Caco-2 (cell line): Measurements from ENCODE around the gene ISM1. TPM values are rescaled to one million over a fixed set of nuclear protein-coding genes. Genes with fewer than 3 reads are reported as not detected.
A peak's percentile ranks its signal among the peaks of the same experiment; 100 is the strongest.

Experiments used
- BruUV-seq: library from RNA; stranded (reverse); fragments of 400-500 nt; replicated peaks from 2 replicates; lab custom pipeline; 2021; lab: Mats Ljungman, UMichigan
- CTCF ChIA-PET: fragments of 300-600 bp; sonication (Branson Sonifier 250); formaldehyde crosslinking; loops from one replicate; lab custom pipeline; 2022; ENCODE audit warnings: antibody characterized with exemption; lab: Charles Lee
- POLR2A ChIA-PET: fragments of 300-600 bp; sonication (Branson Sonifier 250); formaldehyde crosslinking; loops from one replicate; lab custom pipeline; 2022; ENCODE audit warnings: antibody characterized with exemption; lab: Charles Lee
- DNase-seq, 2 experiments: peaks; one replicate each; pipeline versions ENCODE4 v3.0.0 to v3.0.0-alpha.2; 2020 to 2022
- H3K27me3 ChIP-seq: replicated peaks from 2 replicates; pipeline ENCODE4 v1.6.0; 2011; ENCODE audit warnings: low read length; ENCODE audit not compliant: control insufficient read depth, insufficient read depth
- H3K36me3 ChIP-seq: 2 replicates; pipeline ENCODE4 v1.5.1; 2011; ENCODE audit warnings: low read length; ENCODE audit not compliant: control insufficient read depth, insufficient read depth
- H3K4me1 ChIP-seq: fragments of 250-450 bp; sonication (Bioruptor Pico); 2 replicates; pipeline ENCODE4 v1.5.1; 2020; ENCODE audit warnings: mild to moderate bottlenecking
- H3K4me3 ChIP-seq: 2 replicates; pipeline ENCODE4 v1.5.1; 2011; ENCODE audit warnings: low read depth, mild to moderate bottlenecking, control low read depth, low read length
- H3K9me3 ChIP-seq: fragments of 250-450 bp; sonication (Bioruptor Pico); 2 replicates; pipeline ENCODE4 v1.5.1; 2020; ENCODE audit warnings: mild to moderate bottlenecking, moderate library complexity
- H3K27ac Mint-ChIP-seq: one replicate; pipeline ENCODE4 v1.8.0; 2022; ENCODE audit warnings: mixed read lengths; ENCODE audit not compliant: unreplicated experiment
- H3K27me3 Mint-ChIP-seq: one replicate; pipeline ENCODE4 v1.8.0; 2022; ENCODE audit warnings: mixed read lengths; ENCODE audit not compliant: insufficient read depth, unreplicated experiment
- H3K36me3 Mint-ChIP-seq: one replicate; pipeline ENCODE4 v1.8.0; 2022; ENCODE audit warnings: mild to moderate bottlenecking, mixed read lengths; ENCODE audit not compliant: insufficient read depth, unreplicated experiment
- H3K4me1 Mint-ChIP-seq: one replicate; pipeline ENCODE4 v1.8.0; 2022; ENCODE audit warnings: low read depth, mixed read lengths; ENCODE audit not compliant: unreplicated experiment
- H3K4me3 Mint-ChIP-seq: one replicate; pipeline ENCODE4 v1.8.0; 2022; ENCODE audit warnings: mild to moderate bottlenecking, moderate library complexity, mixed read lengths; ENCODE audit not compliant: unreplicated experiment
- H3K9me3 Mint-ChIP-seq: one replicate; pipeline ENCODE4 v1.8.0; 2022; ENCODE audit warnings: mixed read lengths; ENCODE audit not compliant: unreplicated experiment
- intact Hi-C: fragments of 100-400 bp; cut with micrococcal nuclease; formaldehyde crosslinking; loops from one replicate; pipeline ENCODE4 v1.10.0; 2022; ENCODE audit not compliant: unreplicated experiment
- total RNA-seq: library from RNA; stranded (reverse); gene quantifications from 2 replicates; pipeline ENCODE4 v1.2.3, GENCODE V29; 2022
- TF ChIP-seq, protein P1 (sequence below), 2 experiments: fragments of 200-600 bp in 1 of 2; IDR thresholded peaks; 1 replicate in 1 of 2; 2 replicates in 1 of 2; pipeline versions ENCODE4 v1.5.1 to v1.8.0; 2011 to 2022; ENCODE audit warnings: antibody characterized with exemption in 1 of 2, control low read depth in 1 of 2, inconsistent platforms in 1 of 2, low read depth in 1 of 2, low read length in 1 of 2, mild to moderate bottlenecking in 1 of 2, moderate library complexity in 1 of 2; ENCODE audit not compliant: insufficient read depth in 1 of 2, severe bottlenecking in 1 of 2, unreplicated experiment in 1 of 2

ISM1 gene
- total RNA-seq, 1 experiment from 2014 or later, result 1.8 TPM

DNA sequence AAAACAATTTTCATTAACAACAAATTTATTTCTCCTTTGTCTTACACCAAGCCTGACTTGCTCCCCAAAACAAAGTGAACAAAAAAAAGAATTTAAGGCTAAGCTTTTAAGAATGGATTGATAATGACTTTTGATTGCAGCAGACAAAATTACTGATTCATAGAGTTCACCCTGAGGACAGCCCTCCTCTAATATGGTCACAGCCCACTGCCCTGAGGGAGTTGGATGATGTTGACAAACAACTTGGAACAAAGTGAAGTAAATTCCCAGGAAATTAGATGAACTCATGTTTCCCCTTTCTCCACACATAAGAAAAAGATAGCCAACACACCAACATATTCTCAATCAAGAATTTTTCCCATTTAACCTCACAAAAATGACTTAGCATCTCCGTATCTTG is 7.7 kb upstream of the ISM1 start:
- Mint-ChIP-seq H3K4me3 (no peak overlapping the region), H3K27ac (no peak overlapping the region), H3K4me1 (no peaks in the 10 kb centered on the region), H3K27me3 (peaks cover 20% of the 10 kb centered on the region), H3K36me3 (no peaks in the 10 kb centered on the region), H3K9me3 (no peaks in the 10 kb centered on the region)
- H3K27me3 ChIP-seq, result no peaks in the 10 kb centered on the region
- ChIA-PET POLR2A (no interaction called here), CTCF (no interaction called here)
- TF ChIP-seq, protein P1, sequence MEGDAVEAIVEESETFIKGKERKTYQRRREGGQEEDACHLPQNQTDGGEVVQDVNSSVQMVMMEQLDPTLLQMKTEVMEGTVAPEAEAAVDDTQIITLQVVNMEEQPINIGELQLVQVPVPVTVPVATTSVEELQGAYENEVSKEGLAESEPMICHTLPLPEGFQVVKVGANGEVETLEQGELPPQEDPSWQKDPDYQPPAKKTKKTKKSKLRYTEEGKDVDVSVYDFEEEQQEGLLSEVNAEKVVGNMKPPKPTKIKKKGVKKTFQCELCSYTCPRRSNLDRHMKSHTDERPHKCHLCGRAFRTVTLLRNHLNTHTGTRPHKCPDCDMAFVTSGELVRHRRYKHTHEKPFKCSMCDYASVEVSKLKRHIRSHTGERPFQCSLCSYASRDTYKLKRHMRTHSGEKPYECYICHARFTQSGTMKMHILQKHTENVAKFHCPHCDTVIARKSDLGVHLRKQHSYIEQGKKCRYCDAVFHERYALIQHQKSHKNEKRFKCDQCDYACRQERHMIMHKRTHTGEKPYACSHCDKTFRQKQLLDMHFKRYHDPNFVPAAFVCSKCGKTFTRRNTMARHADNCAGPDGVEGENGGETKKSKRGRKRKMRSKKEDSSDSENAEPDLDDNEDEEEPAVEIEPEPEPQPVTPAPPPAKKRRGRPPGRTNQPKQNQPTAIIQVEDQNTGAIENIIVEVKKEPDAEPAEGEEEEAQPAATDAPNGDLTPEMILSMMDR (IDR thresholded peaks at IDR 0.05; ENCODE audit: insufficient read depth in 1 of 2, low read depth in 1 of 2, low read length in 1 of 2, severe bottlenecking in 1 of 2, unreplicated experiment in 1 of 2), result no peak
- no peak for DNase-seq
- no peaks in the 10 kb centered on the region for H3K36me3 ChIP-seq
- no TSS peak for BruUV-seq
- H3K4me3 ChIP-seq, result no peak overlapping the region
- no peaks in the 10 kb centered on the region for H3K4me1 ChIP-seq
- intact Hi-C loops, result no loop called here
- no peaks in the 10 kb centered on the region for H3K9me3 ChIP-seq

GRCh38 chr20:13216533-13216932 is 4.5 kb upstream of the ISM1 start:
- no TSS peak for BruUV-seq
- no peaks in the 10 kb centered on the region for H3K4me1 ChIP-seq
- no peak overlapping the region for H3K4me3 ChIP-seq
- TF ChIP-seq, protein P1 (IDR thresholded peaks at IDR 0.05; ENCODE audit: insufficient read depth in 1 of 2, low read depth in 1 of 2, low read length in 1 of 2, severe bottlenecking in 1 of 2, unreplicated experiment in 1 of 2), result no peak
- H3K9me3 ChIP-seq, result no peaks in the 10 kb centered on the region
- Mint-ChIP-seq H3K27me3 (peaks cover 26% of the 10 kb centered on the region), H3K4me3 (no peak overlapping the region), H3K36me3 (no peaks in the 10 kb centered on the region), H3K9me3 (no peaks in the 10 kb centered on the region), H3K27ac (no peak overlapping the region), H3K4me1 (no peaks in the 10 kb centered on the region)
- CTCF ChIA-PET, result no interaction called here
- no peak for DNase-seq
- POLR2A ChIA-PET, result no interaction called here
- intact Hi-C loops, result no loop called here
- H3K36me3 ChIP-seq, result no peaks in the 10 kb centered on the region
- H3K27me3 ChIP-seq, result no peaks in the 10 kb centered on the region; the same call in 1 of the 2 replicates

- Mint-ChIP-seq H3K36me3 (no peaks in the 10 kb centered on the region), H3K27me3 (peaks cover 15% of the 10 kb centered on the region), H3K9me3 (no peaks in the 10 kb centered on the region), H3K27ac (no peak overlapping the region), H3K4me1 (no peaks in the 10 kb centered on the region), H3K4me3 (peak overlapping the region; percentile 69)
- DNase-seq, result no peak
- ChIA-PET CTCF (no interaction called here), POLR2A (no interaction called here)
- Histone ChIP-seq H3K4me1 (peaks cover 10% of the 10 kb centered on the region), H3K36me3 (no peaks in the 10 kb centered on the region), H3K4me3 (peak overlapping the region; percentile 54), H3K27me3 (no peaks in the 10 kb centered on the region; the same call in 1 of the 2 replicates), H3K9me3 (no peaks in the 10 kb centered on the region)
- intact Hi-C loops, result loop anchor here (1.0 to 10.0 kb wide), 4 partner anchors 43 to 325 kb away; no protein-coding TSS in a partner anchor
- TF ChIP-seq, protein P1 (IDR thresholded peaks at IDR 0.05; ENCODE audit: insufficient read depth in 1 of 2, low read depth in 1 of 2, low read length in 1 of 2, severe bottlenecking in 1 of 2, unreplicated experiment in 1 of 2), result no peak
- no TSS peak for BruUV-seq
Observed at GRCh38 chr20:13219327-13220193, 1.5 kb upstream of the ISM1 start.
